SU-DHL-6 (cell line): ENCODE data around the gene CASP10.

Experiments
- CTCF ChIP-seq: fragments of 200-600 bp; sonication (generic); IDR thresholded peaks from one replicate; pipeline ENCODE4 v1.5.1; 2017; ENCODE audit warnings: antibody characterized with exemption, mild to moderate bottlenecking, low read length, moderate library complexity; ENCODE audit not compliant: insufficient read depth, poor library complexity, severe bottlenecking
- EZH2phosphoT487 ChIP-seq: fragments of 200-600 bp; sonication (generic), shearing (Covaris generic); conservative IDR thresholded peaks from 2 replicates; pipeline ENCODE4 v1.6.1; 2018; ENCODE audit warnings: mild to moderate bottlenecking, antibody characterized with exemption, low read length, moderate library complexity, mixed read lengths

- TF ChIP-seq CTCF (no peak), EZH2phosphoT487 (no peak)
These were observed 8.4 kb downstream of the CASP10 start for GRCh38 chr2:201191132-201191875.
